GM11168 (cell line): ENCODE measurements around the gene MCMBP.
"Not testable (repeated sequence)": the region's sequence is repeated elsewhere in the genome, so short reads cannot be mapped to it uniquely, and the experiment has no call there.

Experiments used
- in situ Hi-C: fragments of 300-500 bp; cut with MboI; formaldehyde crosslinking; loops from one replicate; pipeline ENCODE4 v1.12.0; 2022; ENCODE audit warnings: low sequenced_read_pairs; ENCODE audit not compliant: unreplicated experiment

Gene MCMBP

DNA sequence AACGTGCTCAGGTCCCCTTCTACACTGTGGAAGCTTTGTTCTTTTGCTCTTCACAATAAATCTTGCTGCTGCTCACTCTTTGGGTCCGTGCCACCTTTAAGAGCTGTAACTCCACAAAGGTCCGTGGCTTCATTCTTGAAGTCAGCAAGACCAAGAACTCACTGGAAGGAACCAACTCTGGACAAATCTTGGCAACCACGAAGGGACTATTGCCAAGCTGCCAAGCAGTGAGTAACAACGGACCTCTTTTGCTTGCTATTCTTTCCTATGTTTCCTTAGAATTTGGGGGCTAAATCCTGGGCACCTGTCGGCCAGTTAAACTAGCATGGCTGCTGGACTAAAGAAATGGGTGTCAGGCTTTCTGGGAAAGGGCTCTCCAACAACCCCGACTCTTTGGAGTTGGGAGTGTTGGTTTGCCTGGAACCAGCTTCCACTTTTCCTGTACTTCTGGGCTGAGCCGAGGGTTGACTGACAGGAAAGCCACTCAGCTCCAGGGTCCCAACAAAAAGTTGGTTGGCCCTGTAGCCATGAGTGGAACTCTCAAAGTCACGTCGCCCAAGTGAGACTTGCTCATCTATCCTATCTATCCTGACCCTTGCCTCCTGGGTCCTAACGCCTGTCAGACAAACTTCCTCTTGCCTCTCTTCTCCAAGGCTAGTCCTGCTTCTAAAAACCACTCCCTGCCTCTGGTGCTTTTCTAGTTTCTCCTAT lies 11.4 kb upstream of the MCMBP start:
- in situ Hi-C loops, result not testable (repeated sequence)

DNA sequence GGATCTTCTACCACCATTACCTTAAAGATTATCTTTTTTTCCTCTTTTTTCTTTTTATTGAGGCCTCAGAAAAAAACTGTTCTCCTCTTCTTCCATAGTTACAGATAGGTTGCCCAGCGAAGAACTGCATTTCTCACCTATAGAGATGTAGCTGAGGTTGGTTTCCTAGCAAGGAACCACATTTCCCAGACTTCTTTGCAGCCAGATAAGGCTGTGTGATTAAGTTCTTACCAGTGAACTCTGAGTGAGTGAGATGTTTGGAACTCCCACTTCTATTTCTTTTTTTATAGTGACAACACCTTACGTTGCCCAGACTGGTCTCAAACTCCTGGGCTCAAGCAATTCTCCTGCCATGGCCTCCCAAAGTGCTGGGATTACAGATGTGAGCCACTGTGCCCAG lies 5.9 kb upstream of the MCMBP start:
- in situ Hi-C loops, result no loop called here

DNA sequence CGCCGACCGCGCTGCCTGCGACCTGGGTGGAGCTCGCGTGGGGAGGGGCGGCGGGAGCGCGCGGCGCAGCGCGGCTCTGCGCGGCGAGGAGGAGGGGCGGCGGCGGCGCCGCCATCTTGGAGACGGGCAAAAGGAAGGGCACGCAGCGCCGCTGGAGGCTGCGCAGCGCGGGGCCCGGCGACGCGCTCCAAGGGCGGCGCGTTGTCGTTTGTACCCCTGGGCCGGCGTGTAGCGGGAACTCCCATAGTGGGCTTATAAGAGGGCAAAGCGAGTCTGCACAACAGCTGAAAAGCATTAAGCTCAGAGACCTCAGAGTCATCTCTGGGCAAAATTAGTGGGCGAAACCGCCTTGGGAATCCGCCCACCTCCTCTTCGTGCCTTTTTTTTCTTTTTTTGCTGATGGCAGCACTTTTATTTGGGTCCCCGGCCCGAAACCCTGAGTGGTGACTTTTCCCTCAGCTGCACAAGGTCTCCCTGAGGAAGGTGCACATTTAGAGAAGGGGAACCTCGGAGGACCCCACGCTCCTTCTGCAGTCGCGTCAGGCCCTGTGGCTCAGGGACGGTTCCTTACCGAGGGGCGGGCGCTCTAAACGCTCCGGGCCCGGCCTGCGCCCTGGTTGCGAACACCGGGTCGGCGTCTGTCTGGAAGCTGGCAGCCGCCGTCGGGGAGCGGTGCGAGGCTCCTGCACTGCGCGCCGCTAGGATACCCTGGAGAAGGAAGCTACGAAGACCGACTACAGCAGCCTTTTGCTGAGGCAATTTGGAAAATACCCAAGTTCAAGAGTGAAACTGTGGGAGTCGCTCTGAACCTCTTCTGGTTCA lies 428 bp upstream of the MCMBP start:
- in situ Hi-C loops, result no loop called here

DNA sequence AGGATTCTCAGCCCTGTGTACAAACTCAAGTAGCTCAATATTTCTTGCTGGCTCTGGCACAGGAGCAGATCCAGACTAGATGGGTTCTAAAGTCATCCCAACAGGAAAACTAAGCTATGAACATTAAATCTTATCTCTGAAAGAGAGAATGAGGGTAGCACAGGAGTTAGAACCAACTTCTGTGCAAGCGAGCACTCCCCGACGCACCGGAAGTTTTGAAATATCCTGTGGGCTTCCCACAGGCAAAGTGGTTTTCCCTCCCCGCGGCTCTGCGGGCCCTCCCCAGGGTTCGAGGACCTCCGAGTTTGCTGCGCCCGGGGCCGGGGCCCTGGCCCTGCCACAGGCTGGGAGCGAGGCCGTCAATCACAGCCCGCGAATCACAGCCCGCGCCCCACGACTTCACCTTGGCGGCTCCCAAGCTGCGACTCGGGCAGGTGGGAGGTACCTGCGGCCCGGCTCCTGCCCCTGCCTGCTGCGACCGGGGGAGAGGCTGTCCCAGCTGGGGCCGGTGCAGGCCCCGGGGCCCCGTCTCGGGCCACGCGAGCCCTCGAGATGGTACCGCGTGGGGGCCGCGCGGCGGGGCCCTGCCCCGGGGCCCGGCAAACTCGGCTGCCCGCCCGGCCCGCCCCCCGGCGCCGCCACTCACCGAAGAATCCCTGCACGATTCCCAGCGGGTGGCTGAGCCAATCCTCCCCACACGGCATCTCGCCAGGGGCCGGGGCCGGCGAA lies 598 bp downstream of the MCMBP start:
- in situ Hi-C loops, result no loop called here

DNA sequence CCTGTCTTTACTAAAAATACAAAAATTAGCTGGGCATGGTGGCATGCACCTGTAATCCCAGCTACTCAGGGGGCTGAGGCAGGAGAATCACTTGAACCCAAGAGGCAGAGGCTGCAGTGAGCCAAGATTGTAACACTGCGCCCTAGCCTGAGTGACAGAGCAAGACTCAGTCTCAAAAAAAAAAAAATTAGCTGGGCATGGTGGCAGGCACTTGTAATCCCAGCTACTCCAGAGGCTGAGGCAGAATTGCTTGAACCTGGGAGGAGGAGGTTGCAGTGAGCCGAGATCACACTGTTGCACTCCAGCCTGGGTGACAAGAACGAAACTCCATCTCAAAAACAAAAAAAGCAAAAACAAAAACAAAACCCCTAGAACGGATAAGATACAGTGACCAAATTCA lies 3.2 kb downstream of the MCMBP start:
- in situ Hi-C loops, result loop anchor here (10.0 kb wide), 1 partner anchor 185 kb away; no protein-coding TSS in a partner anchor

DNA sequence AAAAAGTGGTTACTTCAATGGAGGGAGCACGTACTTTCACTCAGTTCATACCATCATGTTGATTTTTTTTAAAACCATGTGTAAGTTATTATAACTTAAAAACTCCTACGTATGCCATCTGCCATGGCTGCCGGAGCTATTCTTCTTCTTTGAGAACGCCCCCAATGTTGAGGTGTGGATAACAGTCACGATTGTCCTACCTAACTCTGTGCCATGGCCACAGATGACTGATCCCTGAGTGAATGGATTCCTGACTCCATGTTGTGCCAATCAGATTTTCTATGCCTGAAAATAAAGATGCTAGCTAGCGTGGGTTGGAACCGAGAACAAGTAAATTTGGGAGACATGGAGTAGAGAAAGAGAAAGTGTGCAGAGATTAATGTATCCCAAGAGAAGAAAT lies 5.3 kb downstream of the MCMBP start:
- in situ Hi-C loops, result loop anchor here (10.0 kb wide), 1 partner anchor 183 kb away; no protein-coding TSS in a partner anchor

DNA sequence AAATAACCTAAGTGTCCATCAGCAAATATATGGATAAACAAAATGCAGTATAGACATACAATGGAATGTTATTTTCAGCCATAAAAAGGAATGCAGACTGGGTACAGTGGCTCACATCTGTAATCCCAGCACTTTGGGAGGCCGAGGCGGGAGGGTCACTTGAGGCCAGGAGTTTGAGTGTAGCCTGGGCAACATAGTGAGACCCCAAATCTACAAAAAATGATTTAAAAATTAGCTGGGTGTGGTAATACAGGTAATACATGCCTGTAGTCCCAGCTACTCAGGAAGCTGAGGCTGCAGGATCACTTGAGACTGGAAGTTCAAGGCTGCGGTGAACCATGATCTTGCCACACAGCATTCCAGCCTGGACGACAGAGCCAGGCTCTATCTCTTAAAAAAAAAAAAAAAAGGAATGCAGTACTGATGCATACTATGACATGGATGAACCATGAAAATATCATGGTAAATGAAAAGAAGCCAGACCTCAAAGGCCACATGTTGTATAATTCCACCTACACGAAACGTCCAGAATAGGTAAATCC lies 6.9 kb downstream of the MCMBP start:
- in situ Hi-C loops, result loop anchor here (10.0 kb wide), 1 partner anchor 181 kb away; no protein-coding TSS in a partner anchor

DNA sequence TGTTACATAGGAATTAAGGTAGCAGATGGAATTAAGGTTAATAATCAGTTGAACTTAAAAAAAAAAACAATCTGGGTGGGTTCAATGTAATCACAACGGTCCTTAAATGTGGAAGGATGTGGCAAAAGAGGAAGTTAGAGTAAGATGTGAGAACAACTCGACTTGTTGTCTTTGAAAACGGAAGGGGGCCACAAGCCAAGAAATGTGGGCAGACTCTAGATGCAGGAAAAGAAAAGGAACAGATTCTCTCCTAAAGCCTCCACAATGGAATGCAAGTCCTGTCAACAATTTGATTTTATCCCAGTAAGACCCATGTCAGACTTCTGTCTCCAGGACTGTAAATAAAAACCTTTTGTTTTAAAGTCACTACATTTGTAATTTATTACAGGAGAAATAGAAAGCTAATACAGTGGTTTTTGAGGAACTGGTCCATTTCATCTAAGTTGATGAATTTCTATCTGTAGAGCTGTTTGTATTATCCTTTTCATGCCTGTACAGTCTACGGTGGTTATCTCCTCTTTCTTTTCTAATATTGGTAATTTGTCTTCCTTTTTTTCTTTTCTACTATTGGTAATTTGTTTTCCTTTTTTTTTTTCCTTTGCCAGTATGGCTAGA lies 8.6 kb downstream of the MCMBP start:
- in situ Hi-C loops, result loop anchor here (10.0 kb wide), 1 partner anchor 179 kb away; no protein-coding TSS in a partner anchor

DNA sequence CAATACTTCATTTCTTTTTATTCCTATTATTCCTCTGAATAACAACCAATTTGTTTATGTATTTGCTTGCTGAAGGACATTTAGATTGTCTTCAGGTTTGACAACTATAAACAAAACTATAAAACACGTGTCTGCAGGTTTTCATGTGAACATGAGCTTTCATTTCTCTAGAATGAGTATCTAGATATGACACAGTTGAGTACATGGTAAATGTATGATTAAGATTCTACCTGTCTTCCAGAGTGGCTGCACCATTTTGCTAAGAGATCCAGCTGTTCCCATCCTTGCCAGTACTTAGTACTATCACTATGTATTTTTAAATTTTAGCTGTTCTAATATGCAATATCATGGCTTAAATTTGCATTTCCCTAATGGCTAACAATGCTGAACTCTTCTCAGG lies 10.1 kb downstream of the MCMBP start:
- in situ Hi-C loops, result loop anchor here (10.0 kb wide), 1 partner anchor 178 kb away; no protein-coding TSS in a partner anchor

DNA sequence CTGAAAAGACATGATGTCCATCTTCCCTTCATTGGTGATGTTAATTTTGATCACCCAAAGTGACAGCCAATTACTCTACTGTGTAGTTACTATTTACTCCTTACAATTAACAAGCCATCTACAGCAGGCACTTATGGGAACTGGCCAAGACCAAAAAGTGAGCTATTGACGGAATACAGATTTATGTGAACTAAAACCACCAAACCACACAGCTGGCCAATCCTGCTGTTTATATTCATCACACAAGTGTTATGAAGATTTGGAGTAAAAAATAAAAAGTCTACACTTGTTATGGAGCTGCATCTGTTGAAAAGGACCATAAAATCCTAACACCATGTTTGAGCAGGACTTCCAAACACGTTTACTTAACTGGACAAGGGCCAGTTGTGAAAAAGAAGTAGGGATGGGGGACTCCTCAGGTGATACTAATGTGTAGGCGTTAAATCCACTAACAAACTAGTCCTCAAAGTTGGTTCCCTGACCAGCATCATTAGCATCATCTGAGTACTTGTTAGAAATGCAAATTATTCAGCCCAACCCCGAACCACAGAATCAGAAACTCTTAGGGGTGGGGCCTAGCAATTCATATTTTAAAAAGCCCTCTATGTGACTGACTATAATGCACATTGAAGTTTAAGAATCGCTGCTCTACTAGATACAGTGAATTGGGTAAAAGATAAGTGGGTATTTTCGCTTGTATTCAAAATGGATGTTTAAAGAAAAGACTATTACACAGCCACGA lies 11.6 kb downstream of the MCMBP start:
- in situ Hi-C loops, result loop anchor here (10.0 kb wide), 1 partner anchor 176 kb away; no protein-coding TSS in a partner anchor

DNA sequence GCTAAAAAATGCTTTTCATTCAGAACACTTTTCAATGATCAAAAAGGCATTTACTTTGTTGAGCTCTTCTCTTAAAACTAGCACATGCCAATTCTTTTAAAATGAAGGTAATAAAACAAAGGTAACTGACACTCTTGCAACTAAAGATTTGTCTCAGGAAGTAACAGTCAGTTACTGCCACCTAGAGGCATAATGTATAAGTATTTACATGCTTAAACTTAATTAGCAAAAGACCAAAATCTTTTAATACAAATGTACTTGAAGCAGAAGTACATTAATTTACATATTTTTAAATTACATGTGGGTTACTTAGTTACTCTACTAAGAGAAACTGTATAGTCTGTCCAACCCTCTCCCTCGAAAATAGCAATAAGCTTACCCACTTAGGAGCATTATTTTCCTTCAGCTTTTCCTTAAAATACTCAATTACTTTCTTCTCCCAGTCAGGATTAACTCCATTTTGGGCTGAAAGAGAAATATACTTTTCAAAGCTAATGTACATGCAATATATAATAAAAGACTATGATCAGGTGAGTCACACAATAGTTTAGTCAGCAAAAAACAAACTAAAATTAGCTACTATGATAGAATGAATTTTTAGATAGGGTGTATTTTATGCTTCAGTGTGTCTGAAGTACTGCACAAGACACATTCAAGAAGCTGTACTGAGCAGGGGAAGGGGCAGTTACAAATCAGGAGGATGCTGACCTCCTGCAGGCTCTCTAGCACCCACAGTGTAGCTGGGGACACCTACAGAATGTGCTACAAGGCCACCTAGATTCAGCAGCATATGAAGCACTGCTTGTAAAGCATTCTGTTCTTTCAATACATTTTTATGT lies 13.0 kb downstream of the MCMBP start:
- in situ Hi-C loops, result loop anchor here (10.0 kb wide), 2 partner anchors 105 to 175 kb away; no protein-coding TSS in a partner anchor

DNA sequence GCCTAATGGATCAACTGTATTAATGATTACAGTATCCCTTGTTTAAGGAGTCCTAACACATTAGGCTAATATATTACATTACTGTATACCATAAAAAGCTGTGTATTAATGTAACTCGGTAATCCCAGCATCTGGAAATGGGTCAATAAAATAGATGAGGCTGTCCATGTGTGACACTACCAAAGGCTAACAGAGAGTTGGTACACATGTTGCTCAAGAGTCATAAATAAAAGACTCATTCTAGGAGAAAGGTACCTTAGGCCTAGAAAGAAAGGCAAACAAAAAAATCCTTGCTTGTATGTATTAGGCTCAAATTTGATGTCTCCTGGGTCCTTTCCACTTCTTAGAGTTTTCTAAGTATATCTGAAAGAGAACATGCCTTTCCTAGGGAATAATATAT lies 14.6 kb downstream of the MCMBP start:
- in situ Hi-C loops, result loop anchor here (10.0 kb wide), 1 partner anchor 103 kb away; no protein-coding TSS in a partner anchor

DNA sequence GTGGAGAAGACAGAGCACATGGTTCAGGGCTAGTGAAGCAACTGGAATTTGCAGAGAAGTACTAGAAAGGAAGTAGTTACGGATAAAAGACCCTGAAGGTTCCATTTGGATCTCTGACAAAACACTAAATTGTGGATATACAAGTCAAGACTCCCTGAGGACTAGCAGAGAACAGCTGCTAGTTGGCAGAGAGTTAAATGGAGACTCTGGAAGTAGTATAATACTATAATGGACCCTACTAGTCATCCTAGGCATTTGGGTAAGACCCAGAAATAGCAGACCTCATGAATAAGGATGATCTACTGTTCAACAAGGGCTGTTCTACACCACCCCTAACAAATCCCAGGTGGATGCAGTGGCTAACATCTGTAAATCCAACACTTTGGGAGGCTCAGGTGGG lies 19.1 kb downstream of the MCMBP start:
- in situ Hi-C loops, result loop anchor here (10.0 kb wide), 1 partner anchor 99 kb away; no protein-coding TSS in a partner anchor

DNA sequence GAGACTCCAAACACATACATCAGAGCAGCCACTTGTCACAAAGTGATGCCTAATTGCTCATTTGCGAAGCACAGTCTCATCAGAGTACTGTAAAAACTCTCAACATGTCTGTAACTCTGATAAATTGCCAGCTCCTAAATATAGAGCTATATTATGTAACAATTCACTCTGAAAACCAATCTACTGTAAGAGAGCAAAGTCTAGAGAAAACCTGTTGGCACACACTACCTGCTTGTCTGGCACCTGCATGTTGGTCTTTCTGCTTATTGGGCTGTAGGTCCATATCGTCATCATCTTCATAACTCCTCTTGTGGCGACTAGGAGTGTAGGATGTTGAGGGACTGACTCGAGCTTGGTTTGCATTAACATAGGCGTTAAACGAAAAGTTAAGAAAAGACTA lies 19.8 kb downstream of the MCMBP start:
- in situ Hi-C loops, result loop anchor here (10.0 kb wide), 1 partner anchor 98 kb away; no protein-coding TSS in a partner anchor

DNA sequence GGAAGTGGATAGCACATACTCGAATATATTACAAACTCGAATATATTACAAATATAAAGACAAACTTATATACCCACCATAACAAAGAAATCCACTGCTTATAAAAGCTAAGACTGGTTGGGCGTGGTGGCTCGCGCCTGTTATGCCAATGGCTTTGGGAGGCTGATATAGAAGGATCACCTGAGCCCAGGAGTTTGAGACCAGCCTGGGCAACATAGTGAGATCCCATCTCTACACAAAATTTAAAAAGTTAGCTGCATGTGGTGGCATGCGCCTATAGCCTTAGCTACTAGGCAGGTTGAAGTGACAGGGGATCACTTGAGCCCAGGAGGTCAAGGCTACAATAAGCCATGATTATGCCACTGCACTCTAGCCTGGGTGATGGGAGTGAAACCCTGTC lies 20.4 kb downstream of the MCMBP start:
- in situ Hi-C loops, result loop anchor here (10.0 kb wide), 1 partner anchor 97 kb away; no protein-coding TSS in a partner anchor

DNA sequence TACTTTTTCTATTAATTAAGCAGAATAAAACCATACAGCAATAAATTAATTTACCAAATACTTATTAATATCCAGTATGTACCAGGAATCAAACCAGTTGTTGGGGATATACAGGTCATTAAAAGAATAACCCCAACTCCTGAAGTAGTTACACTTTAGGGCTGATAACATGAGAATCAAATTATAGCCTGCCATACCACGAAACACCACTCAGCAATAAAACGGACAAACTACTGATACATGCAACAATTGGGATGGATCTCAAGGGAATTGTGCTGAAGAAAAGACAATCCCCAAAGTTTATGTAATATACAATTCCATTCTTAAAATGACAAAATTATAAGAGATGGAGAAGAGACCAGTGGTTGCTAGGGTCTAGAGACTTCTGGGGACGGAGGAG lies 22.7 kb downstream of the MCMBP start:
- in situ Hi-C loops, result loop anchor here (10.0 kb wide), 1 partner anchor 95 kb away; no protein-coding TSS in a partner anchor

DNA sequence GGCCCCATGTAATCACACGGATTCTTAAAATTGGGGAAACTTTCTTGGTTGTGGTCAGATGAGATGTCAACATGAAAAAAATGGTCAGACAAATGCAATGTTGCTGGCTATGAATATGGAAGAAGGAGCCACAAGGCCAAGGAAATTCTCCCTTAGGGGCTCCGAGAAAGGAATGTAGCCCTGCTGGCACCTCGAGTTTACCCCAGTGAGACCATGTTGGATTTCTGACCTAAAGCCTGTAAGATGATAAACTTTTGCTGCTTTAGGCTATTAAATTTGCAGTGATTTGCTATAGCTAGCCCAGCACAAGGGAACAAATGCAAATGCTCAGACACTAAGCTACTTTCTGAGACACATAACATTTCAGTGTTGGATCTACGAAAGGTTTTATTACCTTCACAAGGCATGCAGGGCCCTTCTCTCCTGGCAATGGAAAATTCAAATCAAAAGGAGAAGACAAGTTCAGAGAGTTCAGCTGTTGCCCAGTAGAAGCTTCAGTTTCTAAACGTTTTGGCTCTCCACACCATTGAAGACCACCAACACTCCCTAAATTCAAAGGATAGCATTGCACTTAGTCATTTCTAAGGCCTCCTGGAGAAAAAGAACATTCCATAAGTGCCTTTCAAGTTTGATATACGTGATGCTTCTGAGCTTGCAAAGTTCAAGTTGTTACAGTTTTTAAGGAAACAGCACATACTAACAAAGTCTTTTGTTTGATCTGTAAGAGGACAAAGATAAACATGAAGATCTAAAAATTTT lies 23.4 kb downstream of the MCMBP start:
- in situ Hi-C loops, result no loop called here
